Pancreas (tissue), 10 donors: ENCODE data around the gene NT5M. TPM values are rescaled to one million over a fixed set of nuclear protein-coding genes. Genes with fewer than 3 reads are reported as not detected.

Source experiments
- ATAC-seq, 4 donors: fragments of 200-7000 bp; cut with Tn5 transposase; one replicate each; pipeline versions ENCODE4 v1.8.0 to v1.9.1; 2020; ENCODE audit warnings: mild to moderate bottlenecking in 4 of 4, moderate library complexity in 4 of 4
- DNase-seq, 6 donors: peaks; one replicate each; pipeline ENCODE4 v3.0.0-alpha.2; 2020
- FAIRE-seq: peaks from 2 replicates; lab custom pipeline; 2012; peaks lifted over from hg19 to GRCh38; lab: Jason Lieb, UNC
- H3K27ac ChIP-seq, 4 donors: fragments of 200-600 bp; sonication (generic); 1 replicate in 3 of 4; 2 replicates in 1 of 4; pipeline versions ENCODE4 v1.5.0 to v1.8.0; 2020
- H3K27me3 ChIP-seq, 4 donors: fragments of 200-600 bp; one replicate each; pipeline ENCODE4 v1.8.0; 2021
- H3K36me3 ChIP-seq, 3 donors: fragments of 200-600 bp; sonication (generic) in 1 of 3; one replicate each; pipeline versions ENCODE4 v1.5.0 to v1.8.0; 2020 to 2021
- H3K4me1 ChIP-seq, 3 donors: fragments of 200-600 bp; one replicate each; pipeline ENCODE4 v1.8.0; 2021
- H3K4me3 ChIP-seq, 4 donors: fragments of 200-600 bp; sonication (generic) in 2 of 4; one replicate each; pipeline versions ENCODE4 v1.5.0 to v1.8.0; 2020 to 2021
- H3K9me3 ChIP-seq, 4 donors: fragments of 200-600 bp; one replicate each; pipeline ENCODE4 v1.8.0; 2021
- WGBS, 2 donors: extraction: QIAGEN DNeasy Blood & Tissue Kit; methylation state at CpG; one replicate each; pipeline ENCODE4 v1.1.7; 2013; 5-methylcytosine and 5-hydroxymethylcytosine counted together
- intact Hi-C, 3 donors: fragments of 100-400 bp; cut with DNase I; formaldehyde crosslinking; loops; one replicate each; pipeline versions ENCODE4 v1.11.1 to v1.14.2; 2022
- polyA plus RNA-seq, 2 donors: library from polyadenylated mRNA; stranded (reverse); fragments of 200-250 nt; gene quantifications; one replicate each; pipeline ENCODE4 v1.2.3, GENCODE V29; 2013
- total RNA-seq, 6 donors: library from RNA; stranded (reverse); fragmentation: NEBNext Ultra II Directional in 4 of 6; extraction: Animal tissue kit (Norgen Biotek cat#: 25700) in 4 of 6; gene quantifications; one replicate each; pipeline versions ENCODE4 v1.2.1 to v1.2.4, GENCODE V29; 2021 to 2023
- TF ChIP-seq, protein P1 (sequence below), 4 donors: fragments of 200-600 bp; sonication (generic) in 3 of 4; IDR thresholded peaks; one replicate each; pipeline versions ENCODE4 v1.5.0 to v1.8.0; 2021; ENCODE audit warnings: antibody characterized with exemption in 4 of 4
- donor health status: healthy with polysubstance abuse.
- donor health status: DM: no; HTN: no; CAD: no; lungs with moderate emphysema.
- donor health status: DM: no; HTN: no; CAD: no.
- donor health status: control.
- donor health status: control.
- donor health status: Bipolar disorder and iron deficiency.
- donor health status: DM: yes; HTN: yes; CAD: no.
- donor health status: DM: no; HTN: no; CAD: no.
- donor health status: DM: no; HTN: no; CAD: no.
- donor health status: DM: yes; HTN: yes; CAD: no.

Gene NT5M
- total and polyA plus RNA-seq, 8 donors = 0.83 to 3.3 (median 1.5) TPM

- TF ChIP-seq, protein P1, sequence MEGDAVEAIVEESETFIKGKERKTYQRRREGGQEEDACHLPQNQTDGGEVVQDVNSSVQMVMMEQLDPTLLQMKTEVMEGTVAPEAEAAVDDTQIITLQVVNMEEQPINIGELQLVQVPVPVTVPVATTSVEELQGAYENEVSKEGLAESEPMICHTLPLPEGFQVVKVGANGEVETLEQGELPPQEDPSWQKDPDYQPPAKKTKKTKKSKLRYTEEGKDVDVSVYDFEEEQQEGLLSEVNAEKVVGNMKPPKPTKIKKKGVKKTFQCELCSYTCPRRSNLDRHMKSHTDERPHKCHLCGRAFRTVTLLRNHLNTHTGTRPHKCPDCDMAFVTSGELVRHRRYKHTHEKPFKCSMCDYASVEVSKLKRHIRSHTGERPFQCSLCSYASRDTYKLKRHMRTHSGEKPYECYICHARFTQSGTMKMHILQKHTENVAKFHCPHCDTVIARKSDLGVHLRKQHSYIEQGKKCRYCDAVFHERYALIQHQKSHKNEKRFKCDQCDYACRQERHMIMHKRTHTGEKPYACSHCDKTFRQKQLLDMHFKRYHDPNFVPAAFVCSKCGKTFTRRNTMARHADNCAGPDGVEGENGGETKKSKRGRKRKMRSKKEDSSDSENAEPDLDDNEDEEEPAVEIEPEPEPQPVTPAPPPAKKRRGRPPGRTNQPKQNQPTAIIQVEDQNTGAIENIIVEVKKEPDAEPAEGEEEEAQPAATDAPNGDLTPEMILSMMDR (IDR thresholded peaks at IDR 0.05) = no peak
- peaks cover 0 to 3% (median 0%) of the 10 kb centered on the region in 4 donors for H3K27me3 ChIP-seq
- 71 to 80% methylated on average over 11 of the region's 11 CpGs for WGBS, 2 donors
- FAIRE-seq = no peak
- peaks cover 0 to 3% (median 0%) of the 10 kb centered on the region in 3 donors for H3K4me1 ChIP-seq
- no peak overlapping the region for H3K4me3 ChIP-seq
- no peaks in the 10 kb centered on the region for H3K9me3 ChIP-seq
- no peak overlapping the region for H3K27ac ChIP-seq
- peak in 3 of 6 donors; percentile 8 to 45 (median 20) for DNase-seq
- ATAC-seq = no peak
- intact Hi-C loops = no loop called here
- no peaks in the 10 kb centered on the region for H3K36me3 ChIP-seq
Observed at GRCh38 chr17:17364338-17364667, 61.1 kb downstream of the NT5M start.

DNA sequence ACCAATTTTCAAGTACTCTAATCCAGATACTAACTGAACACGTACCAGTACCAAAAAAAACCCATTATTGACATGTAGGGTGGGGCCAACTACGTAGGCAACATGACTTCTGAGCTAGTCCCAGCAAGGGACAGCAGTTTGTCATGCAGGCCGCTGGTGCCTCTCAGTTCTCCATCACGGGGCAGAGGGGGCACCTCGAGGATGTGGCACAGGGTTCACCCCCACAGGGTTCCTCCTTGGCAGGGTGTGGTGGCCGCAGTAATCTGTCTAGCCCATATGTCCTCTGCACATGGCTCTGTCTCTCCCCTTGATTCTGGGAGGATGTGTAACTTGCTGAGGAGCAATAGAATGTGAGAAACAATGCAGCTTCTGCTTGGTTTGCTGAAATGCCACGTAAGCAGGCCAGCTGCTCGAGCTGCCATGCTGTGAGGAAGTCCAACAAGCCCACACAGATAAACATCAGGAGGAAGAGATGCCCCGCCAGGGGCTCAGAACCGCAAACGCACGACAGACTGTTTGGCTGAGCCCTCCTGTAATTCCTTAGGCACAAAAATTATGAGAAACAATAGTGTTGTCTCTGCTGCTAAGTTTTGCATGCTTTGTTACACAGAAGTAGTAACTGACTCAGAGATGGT, 62.4 kb downstream of the NT5M start:
- DNase-seq (peak in 2 of 6 donors; percentile 26 to 32), ATAC-seq (no peak), FAIRE-seq (no peak)
- Histone ChIP-seq H3K4me1 (peaks cover 0 to 3% (median 0%) of the 10 kb centered on the region in 3 donors), H3K27ac (no peak overlapping the region), H3K27me3 (no peaks in the 10 kb centered on the region), H3K36me3 (no peaks in the 10 kb centered on the region), H3K9me3 (no peaks in the 10 kb centered on the region), H3K4me3 (no peak overlapping the region)
- intact Hi-C loops = no loop called here
- TF ChIP-seq, protein P1 (IDR thresholded peaks at IDR 0.05) = no peak
- WGBS, 2 donors = 86 to 93% methylated on average over 12 of the region's 12 CpGs

DNA sequence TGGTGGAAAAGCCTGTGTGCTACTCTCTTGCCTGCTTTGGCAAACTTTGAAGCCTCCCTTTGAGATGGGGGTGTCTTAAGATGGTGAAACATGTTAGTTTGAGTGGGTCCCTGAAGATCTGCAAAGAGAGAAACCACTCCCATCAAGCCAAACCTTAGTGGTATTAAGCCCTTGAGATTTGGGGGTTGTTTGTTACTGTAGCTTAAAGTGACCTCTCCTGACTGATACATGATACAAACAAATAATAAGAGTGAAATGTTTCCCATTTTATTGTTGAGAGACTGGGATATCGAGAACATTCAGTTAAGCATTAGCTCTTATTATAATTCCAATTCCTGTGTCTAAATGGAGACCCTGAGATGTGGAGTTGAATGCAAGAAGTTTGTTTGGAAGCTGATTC, 63.1 kb downstream of the NT5M start:
- DNase-seq (no peak), ATAC-seq (no peak), FAIRE-seq (no peak)
- intact Hi-C loops = no loop called here
- no peak overlapping the region for H3K27ac ChIP-seq
- WGBS, 2 donors = 81 to 89% methylated on average over 1 of the region's 1 CpG
- peaks cover 0 to 3% (median 0%) of the 10 kb centered on the region in 3 donors for H3K4me1 ChIP-seq
- no peaks in the 10 kb centered on the region for H3K27me3 ChIP-seq
- H3K9me3 ChIP-seq = no peaks in the 10 kb centered on the region
- H3K4me3 ChIP-seq = no peak overlapping the region
- no peaks in the 10 kb centered on the region for H3K36me3 ChIP-seq
- TF ChIP-seq, protein P1 (IDR thresholded peaks at IDR 0.05) = no peak

DNA sequence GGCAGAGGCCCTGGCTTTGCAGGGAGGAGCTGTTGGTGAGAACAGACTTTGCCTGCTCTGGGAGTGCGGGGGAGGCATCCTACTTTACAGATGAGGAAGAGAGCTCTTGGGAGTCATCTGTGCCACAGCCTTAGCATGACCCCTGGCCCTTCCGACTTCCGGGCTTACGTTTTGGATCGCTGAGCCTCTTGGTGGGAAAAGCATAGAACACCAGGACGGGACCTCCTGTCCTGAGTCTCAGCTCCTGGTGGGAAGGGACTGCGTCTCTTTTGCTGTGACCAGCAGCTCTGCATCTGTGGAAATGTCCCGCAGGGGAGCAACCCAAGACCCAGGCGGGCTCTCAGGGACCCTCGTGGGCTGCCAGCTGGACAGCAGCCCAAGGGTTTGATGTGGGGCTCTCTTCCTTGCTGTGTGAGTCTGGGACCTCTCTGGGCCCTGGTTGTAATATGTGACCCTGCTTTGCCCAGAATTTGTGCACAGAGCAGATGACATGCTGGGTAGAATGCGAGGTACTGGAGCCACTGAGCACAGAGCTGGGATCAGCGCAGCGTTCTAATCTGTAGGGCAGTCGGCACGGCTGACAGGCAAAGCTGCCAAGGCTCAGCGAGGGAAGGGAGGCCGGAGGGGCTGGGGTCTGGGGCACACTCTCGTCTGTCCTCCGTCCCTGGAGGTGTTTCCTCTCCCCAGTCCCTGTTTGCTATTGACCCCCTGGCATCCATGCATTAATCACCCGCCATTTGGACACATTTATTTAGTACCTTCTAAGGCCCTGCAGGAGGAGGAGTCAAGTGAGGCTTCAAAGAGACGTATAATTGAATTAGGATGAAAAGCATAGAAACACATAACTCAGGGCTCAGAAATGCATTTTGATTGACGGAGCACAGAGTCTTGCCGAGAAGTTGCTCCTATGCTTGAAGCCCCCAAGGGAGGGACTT, 64.0 kb downstream of the NT5M start:
- no peak for FAIRE-seq
- Histone ChIP-seq H3K9me3 (no peaks in the 10 kb centered on the region), H3K4me1 (peaks cover 0 to 3% (median 0%) of the 10 kb centered on the region in 3 donors), H3K27me3 (no peaks in the 10 kb centered on the region), H3K27ac (no peak overlapping the region), H3K4me3 (no peak overlapping the region), H3K36me3 (no peaks in the 10 kb centered on the region)
- ATAC-seq = no peak
- DNase-seq = peak in 2 of 6 donors; percentile 21 to 30
- 73 to 81% methylated on average over 23 of the region's 23 CpGs for WGBS, 2 donors
- TF ChIP-seq, protein P1 (IDR thresholded peaks at IDR 0.05) = no peak
- intact Hi-C loops = no loop called here
